ENCODE measurements around the gene PNPLA6.

The PNPLA6 gene

GRCh38 chr19:7545300-7545699, 9.8 kb downstream of the PNPLA6 start:
- no peaks in the 10 kb centered on the region for H3K9me3 Mint-ChIP-seq
- H3K36me3 Mint-ChIP-seq (ENCODE audit: low read depth) = peaks cover 22% of the 10 kb centered on the region
- DNase-seq = no peak
- H3K27me3 Mint-ChIP-seq (ENCODE audit: low read depth, poor library complexity) = no peaks in the 10 kb centered on the region
- no peak for TF ChIP-seq CTCF (IDR thresholded peaks at IDR 0.05)
- H3K4me3 Mint-ChIP-seq = no peak overlapping the region
- peaks cover 2% of the 10 kb centered on the region for H3K4me1 Mint-ChIP-seq
- no peak overlapping the region for H3K27ac Mint-ChIP-seq

GRCh38 chr19:7545904-7546303, 10.4 kb downstream of the PNPLA6 start:
- Mint-ChIP-seq H3K27me3 (ENCODE audit: low read depth, poor library complexity) (no peaks in the 10 kb centered on the region), H3K36me3 (ENCODE audit: low read depth) (peaks cover 19% of the 10 kb centered on the region), H3K4me1 (no peaks in the 10 kb centered on the region), H3K9me3 (no peaks in the 10 kb centered on the region), H3K4me3 (no peak overlapping the region), H3K27ac (no peak overlapping the region)
- TF ChIP-seq CTCF (IDR thresholded peaks at IDR 0.05) = no peak
- DNase-seq = no peak

GRCh38 chr19:7547159-7547558, 11.6 kb downstream of the PNPLA6 start:
- Mint-ChIP-seq H3K27me3 (ENCODE audit: low read depth, poor library complexity) (no peaks in the 10 kb centered on the region), H3K36me3 (ENCODE audit: low read depth) (peaks cover 19% of the 10 kb centered on the region), H3K27ac (no peak overlapping the region), H3K9me3 (no peaks in the 10 kb centered on the region), H3K4me1 (peaks cover 6% of the 10 kb centered on the region), H3K4me3 (no peak overlapping the region)
- no peak for TF ChIP-seq CTCF (IDR thresholded peaks at IDR 0.05)
- no peak for DNase-seq

- peaks cover 15% of the 10 kb centered on the region for H3K36me3 Mint-ChIP-seq (ENCODE audit: low read depth)
- H3K27me3 Mint-ChIP-seq (ENCODE audit: low read depth, poor library complexity) = no peaks in the 10 kb centered on the region
- H3K27ac Mint-ChIP-seq = no peak overlapping the region
- no peak for TF ChIP-seq CTCF (IDR thresholded peaks at IDR 0.05)
- peaks cover 6% of the 10 kb centered on the region for H3K4me1 Mint-ChIP-seq
- no peaks in the 10 kb centered on the region for H3K9me3 Mint-ChIP-seq
- DNase-seq = no peak
- H3K4me3 Mint-ChIP-seq = peak overlapping the region; percentile 13
These were observed 14.1 kb downstream of the PNPLA6 start for GRCh38 chr19:7549429-7550148.

- Mint-ChIP-seq H3K36me3 (ENCODE audit: low read depth) (peaks cover 16% of the 10 kb centered on the region), H3K27me3 (ENCODE audit: low read depth, poor library complexity) (no peaks in the 10 kb centered on the region), H3K4me3 (peak overlapping the region; percentile 64), H3K9me3 (no peaks in the 10 kb centered on the region), H3K27ac (no peak overlapping the region), H3K4me1 (peaks cover 6% of the 10 kb centered on the region)
- no peak for TF ChIP-seq CTCF (IDR thresholded peaks at IDR 0.05)
- no peak for DNase-seq
These were observed 14.8 kb downstream of the PNPLA6 start for GRCh38 chr19:7550169-7550770.

Data from nephron progenitor cell (in vitro differentiated cells).